DOHH2 (cell line): ENCODE data around the gene HRCT1.

Experiments
- H3F3A ChIP-seq: fragments of 200-600 bp; sonication (generic), shearing (Covaris generic); 2 replicates; pipeline ENCODE4 v1.6.0; 2016; ENCODE audit warnings: antibody characterized with exemption, mild to moderate bottlenecking; ENCODE audit not compliant: control insufficient read depth, insufficient read depth
- H3K27ac ChIP-seq: fragments of 200-600 bp; sonication (generic); 2 replicates; pipeline ENCODE4 v1.5.1; 2014; ENCODE audit warnings: low read depth, mild to moderate bottlenecking, low read length, moderate library complexity
- H3K27me3 ChIP-seq: fragments of 200-600 bp; sonication (generic); 2 replicates; pipeline ENCODE4 v1.6.1; 2014; ENCODE audit warnings: mild to moderate bottlenecking, low read length, mixed read lengths; ENCODE audit not compliant: control insufficient read depth
- H3K36me3 ChIP-seq: fragments of 200-600 bp; sonication (generic); 2 replicates; pipeline ENCODE4 v1.6.1; 2014; ENCODE audit warnings: mild to moderate bottlenecking, low read length, moderate library complexity, mixed read lengths; ENCODE audit not compliant: control insufficient read depth
- H3K4me1 ChIP-seq: fragments of 200-600 bp; sonication (generic); 2 replicates; pipeline ENCODE4 v1.6.1; 2014; ENCODE audit warnings: mild to moderate bottlenecking, low read length, mixed read lengths; ENCODE audit not compliant: control insufficient read depth
- H3K4me2 ChIP-seq: fragments of 200-600 bp; sonication (generic); 2 replicates; pipeline ENCODE4 v1.6.0; 2014; ENCODE audit warnings: mild to moderate bottlenecking, low read length, moderate library complexity
- H3K4me3 ChIP-seq: fragments of 200-600 bp; sonication (generic); 2 replicates; pipeline ENCODE4 v1.5.1; 2014; ENCODE audit warnings: mild to moderate bottlenecking, low read length, mixed read lengths
- H3K79me2 ChIP-seq: fragments of 200-600 bp; sonication (generic); 2 replicates; pipeline ENCODE4 v1.6.1; 2014; ENCODE audit warnings: mild to moderate bottlenecking, low read length, mixed read lengths; ENCODE audit not compliant: control insufficient read depth
- H3K9me2 ChIP-seq: fragments of 200-600 bp; sonication (generic); replicated peaks from 2 replicates; pipeline ENCODE4 v1.6.1; 2014; ENCODE audit warnings: mild to moderate bottlenecking, low read length, mixed read lengths; ENCODE audit not compliant: control insufficient read depth
- H3K9me3 ChIP-seq: fragments of 200-600 bp; sonication (generic); 2 replicates; pipeline ENCODE4 v1.6.1; 2014; ENCODE audit warnings: antibody characterized with exemption, low read length, mixed read lengths; ENCODE audit not compliant: control insufficient read depth, insufficient read depth
- H4K20me1 ChIP-seq: fragments of 200-600 bp; sonication (generic); 2 replicates; pipeline ENCODE4 v1.6.0; 2014; ENCODE audit warnings: low read depth, mild to moderate bottlenecking, antibody characterized with exemption, low read length, moderate library complexity; ENCODE audit not compliant: control insufficient read depth, insufficient read depth
- EZH2phosphoT487 ChIP-seq: fragments of 200-600 bp; sonication (generic); IDR thresholded peaks from 2 replicates; pipeline ENCODE4 v1.6.1; 2017; ENCODE audit warnings: borderline replicate concordance, mild to moderate bottlenecking, antibody characterized with exemption, low read length, moderate library complexity, mixed read lengths
- TF ChIP-seq, protein P1 (sequence below): fragments of 200-600 bp; sonication (generic); IDR thresholded peaks from one replicate; pipeline ENCODE4 v1.5.1; 2014; ENCODE audit warnings: antibody characterized with exemption, mild to moderate bottlenecking, low read depth, low read length; ENCODE audit not compliant: poor library complexity, severe bottlenecking

HRCT1 gene

DNA sequence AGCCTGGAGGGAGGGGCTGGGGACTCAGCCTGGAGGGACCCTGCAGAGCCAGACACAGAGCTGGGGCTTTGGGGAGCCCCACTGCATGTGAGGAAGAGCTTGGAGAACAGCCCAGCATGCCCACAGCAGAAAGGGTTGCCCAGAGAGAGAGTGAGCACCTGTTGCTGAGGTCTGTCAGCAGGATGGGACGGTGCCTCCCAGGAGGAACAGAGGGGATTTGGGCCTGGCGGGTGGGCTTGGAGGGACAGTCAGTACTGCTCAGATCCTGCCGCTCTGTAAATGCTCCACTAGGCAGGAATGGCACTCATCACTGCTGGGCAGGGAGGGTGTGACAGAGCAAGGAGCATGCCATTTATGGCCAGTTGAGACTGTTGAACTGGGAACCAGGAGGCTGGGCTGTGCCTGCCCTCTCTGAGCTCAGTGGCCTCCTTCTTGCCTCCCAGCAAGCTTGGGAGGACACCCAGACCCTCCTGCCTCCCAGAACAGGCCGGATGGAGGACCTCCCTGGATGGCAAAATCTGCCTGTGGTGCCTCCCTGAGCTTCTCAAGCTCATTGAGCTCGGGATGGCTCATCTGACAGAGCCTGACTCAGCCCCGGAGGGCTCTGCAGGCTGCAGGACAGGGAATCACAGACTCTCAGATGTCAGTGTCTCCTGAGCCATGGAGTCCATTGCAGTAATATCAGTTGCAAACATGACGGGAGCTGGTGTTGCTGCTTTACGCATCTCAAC, 786 bp upstream of the HRCT1 start:
- Histone ChIP-seq H3F3A (no peaks in the 10 kb centered on the region), H3K9me3 (no peaks in the 10 kb centered on the region), H3K4me3 (no peak overlapping the region), H4K20me1 (no peaks in the 10 kb centered on the region), H3K4me1 (peaks cover 6% of the 10 kb centered on the region), H3K27ac (no peak overlapping the region), H3K36me3 (no peaks in the 10 kb centered on the region), H3K79me2 (no peaks in the 10 kb centered on the region), H3K4me2 (no peak overlapping the region), H3K9me2 (no peaks in the 10 kb centered on the region), H3K27me3 (peaks cover 21% of the 10 kb centered on the region)
- TF ChIP-seq, protein P1, sequence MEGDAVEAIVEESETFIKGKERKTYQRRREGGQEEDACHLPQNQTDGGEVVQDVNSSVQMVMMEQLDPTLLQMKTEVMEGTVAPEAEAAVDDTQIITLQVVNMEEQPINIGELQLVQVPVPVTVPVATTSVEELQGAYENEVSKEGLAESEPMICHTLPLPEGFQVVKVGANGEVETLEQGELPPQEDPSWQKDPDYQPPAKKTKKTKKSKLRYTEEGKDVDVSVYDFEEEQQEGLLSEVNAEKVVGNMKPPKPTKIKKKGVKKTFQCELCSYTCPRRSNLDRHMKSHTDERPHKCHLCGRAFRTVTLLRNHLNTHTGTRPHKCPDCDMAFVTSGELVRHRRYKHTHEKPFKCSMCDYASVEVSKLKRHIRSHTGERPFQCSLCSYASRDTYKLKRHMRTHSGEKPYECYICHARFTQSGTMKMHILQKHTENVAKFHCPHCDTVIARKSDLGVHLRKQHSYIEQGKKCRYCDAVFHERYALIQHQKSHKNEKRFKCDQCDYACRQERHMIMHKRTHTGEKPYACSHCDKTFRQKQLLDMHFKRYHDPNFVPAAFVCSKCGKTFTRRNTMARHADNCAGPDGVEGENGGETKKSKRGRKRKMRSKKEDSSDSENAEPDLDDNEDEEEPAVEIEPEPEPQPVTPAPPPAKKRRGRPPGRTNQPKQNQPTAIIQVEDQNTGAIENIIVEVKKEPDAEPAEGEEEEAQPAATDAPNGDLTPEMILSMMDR: no peak
- TF ChIP-seq EZH2phosphoT487: no peak

GRCh38 chr9:35906923-35907699, 1.1 kb downstream of the HRCT1 start:
- no peaks in the 10 kb centered on the region for H3F3A ChIP-seq
- peaks cover 6% of the 10 kb centered on the region for H3K4me1 ChIP-seq
- H3K36me3 ChIP-seq: no peaks in the 10 kb centered on the region
- H3K27me3 ChIP-seq: peaks cover 21% of the 10 kb centered on the region
- no peaks in the 10 kb centered on the region for H4K20me1 ChIP-seq
- H3K4me2 ChIP-seq: no peak overlapping the region
- TF ChIP-seq, protein P1: no peak
- no peak for TF ChIP-seq EZH2phosphoT487
- H3K9me3 ChIP-seq: no peaks in the 10 kb centered on the region
- H3K9me2 ChIP-seq: no peaks in the 10 kb centered on the region
- H3K27ac ChIP-seq: no peak overlapping the region
- H3K79me2 ChIP-seq: no peaks in the 10 kb centered on the region
- no peak overlapping the region for H3K4me3 ChIP-seq

GRCh38 chr9:35907711-35908503, 1.9 kb downstream of the HRCT1 start:
- Histone ChIP-seq H3K36me3 (no peaks in the 10 kb centered on the region), H3K27me3 (peaks cover 21% of the 10 kb centered on the region), H4K20me1 (no peaks in the 10 kb centered on the region), H3K9me2 (no peaks in the 10 kb centered on the region), H3K79me2 (no peaks in the 10 kb centered on the region), H3K4me2 (no peak overlapping the region), H3K4me1 (peaks cover 6% of the 10 kb centered on the region), H3K9me3 (no peaks in the 10 kb centered on the region), H3K27ac (no peak overlapping the region), H3K4me3 (no peak overlapping the region), H3F3A (no peaks in the 10 kb centered on the region)
- TF ChIP-seq EZH2phosphoT487: no peak
- TF ChIP-seq, protein P1: no peak
